ENCODE data around the gene RELA.
"Not testable (repeated sequence)": the region's sequence is repeated elsewhere in the genome, so short reads cannot be mapped to it uniquely, and the experiment has no call there.

The RELA gene

DNA sequence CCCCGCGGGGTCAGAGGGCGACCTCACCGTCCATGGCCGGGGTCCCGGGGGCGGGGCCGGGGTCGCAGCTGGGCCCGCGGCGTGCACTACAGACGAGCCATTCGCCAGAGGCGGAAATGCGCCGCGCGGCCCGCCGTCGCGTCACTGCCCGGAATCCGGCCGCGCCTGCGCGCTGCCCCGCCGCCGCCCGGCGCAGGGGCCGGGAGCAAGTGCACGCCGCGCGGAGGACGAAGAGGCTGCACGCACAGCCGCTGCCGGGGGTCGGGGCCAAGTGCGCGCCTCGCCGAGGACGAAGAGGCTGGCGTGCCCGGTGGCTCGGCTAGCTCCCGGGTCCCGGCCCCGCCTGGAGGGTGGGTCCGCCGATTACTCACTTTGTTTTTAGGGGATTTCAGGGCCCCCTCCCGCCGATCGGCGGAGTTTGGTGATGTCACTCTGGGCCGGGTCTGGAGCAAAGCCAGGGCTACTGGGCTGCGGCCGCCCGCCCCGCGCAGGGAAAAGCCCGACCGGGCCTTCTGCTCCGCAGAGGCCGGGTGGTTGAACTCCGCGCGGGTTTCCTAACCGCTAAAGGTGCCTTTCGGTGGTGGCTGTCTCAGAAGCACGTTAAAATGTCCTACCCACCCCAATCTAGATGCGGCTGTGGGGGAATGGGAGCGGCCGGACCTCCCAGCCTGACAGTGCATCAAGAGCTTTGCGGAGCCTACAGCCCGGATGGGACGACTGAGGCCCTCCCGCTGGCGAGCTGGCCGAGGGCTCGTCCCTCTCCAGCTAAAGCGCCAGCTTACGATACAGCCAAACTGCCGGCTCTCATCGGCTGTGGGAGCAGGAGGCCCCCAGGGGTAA, at the start of gene RELA:
RELA (minus strand) TSS at position 118 of the 840 bp plus-strand sequence; CDS start at position 34, 84 bp downstream.
- DNase-seq, result peak; percentile 95 to 97

DNA sequence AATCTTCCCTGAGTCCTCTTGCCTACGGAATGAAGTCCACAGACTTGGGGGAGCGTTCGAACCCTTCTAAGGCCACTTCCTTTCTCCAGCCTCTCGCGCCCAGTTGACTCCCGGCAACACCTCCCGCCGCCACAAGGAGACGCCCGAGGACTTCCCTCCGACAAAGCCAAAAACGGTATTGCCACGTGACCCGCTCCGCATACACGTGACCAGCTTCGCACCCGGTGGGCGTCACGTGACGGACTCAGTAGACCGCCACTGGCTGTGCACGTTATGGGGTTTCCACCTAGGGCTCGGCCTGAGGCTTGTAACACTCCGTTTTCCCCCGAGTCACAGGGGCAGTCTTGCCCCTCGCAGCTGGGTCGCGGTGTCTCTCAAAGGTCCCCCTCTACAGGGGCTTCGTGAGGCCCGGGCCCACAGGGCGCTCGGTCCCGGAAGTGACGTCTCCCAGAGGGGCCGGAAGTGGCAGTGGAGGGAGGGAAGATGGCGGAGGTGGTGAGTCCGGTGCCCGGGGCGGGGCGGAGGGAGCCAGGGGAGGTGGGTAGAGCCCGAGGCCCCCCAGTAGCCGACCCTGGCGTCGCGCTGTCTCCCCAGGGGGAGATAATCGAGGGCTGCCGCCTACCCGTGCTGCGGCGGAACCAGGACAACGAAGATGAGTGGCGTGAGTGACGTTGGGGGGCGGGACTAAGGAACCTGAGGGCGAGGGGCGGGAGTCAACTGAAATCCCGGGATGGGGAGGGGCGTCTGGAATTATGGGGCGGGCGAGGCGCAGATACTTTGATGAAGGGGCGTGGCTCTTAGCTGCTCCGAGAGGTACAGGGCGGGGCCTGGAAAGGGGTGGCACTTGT, 49.3 kb upstream of the RELA start, which contains the start of gene KAT5:
KAT5 (plus strand) TSS at position 468 of the 848 bp plus-strand sequence; CDS start at position 484, 16 bp downstream.
- DNase-seq, result peak; percentile 97 to 99

DNA sequence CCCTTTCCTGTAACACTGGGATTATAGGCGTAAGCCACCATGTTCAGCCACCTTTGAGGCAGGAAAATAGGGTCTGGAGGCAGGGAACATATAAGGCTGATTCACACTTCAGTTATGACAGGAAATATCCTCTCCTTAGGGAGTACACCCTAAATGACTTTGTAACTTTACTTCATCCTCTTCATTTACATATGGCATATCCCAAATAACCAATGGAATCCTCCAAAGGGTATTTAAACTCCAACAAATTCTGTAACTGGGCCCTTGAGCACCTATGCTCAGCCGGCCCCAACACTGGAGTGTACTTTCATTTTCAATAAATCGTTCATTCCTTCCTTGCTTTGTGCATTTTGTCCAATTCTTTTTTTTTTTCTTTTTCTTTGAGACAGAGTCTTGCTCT, 47.7 kb upstream of the RELA start:
- DNase-seq, result no peak

DNA sequence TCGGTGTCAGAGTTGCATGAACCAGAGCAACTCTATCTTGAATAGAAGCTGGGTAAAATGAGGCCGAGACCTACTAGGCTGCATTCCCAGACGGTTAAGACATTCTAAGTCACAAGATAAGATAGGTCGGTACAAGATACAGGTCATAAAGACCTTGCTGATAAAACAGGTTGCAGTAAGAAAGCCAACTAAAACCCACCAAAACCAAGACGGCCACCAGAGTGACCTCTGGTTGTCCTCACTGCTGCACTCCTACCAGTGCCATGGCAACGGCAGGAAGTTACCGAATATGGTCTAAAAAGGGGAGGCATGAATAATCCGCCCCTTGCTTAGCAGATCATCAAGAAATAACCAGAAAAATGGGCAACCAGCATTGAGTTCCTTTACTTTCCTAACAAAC, 46.9 kb upstream of the RELA start:
- DNase-seq, result no peak

DNA sequence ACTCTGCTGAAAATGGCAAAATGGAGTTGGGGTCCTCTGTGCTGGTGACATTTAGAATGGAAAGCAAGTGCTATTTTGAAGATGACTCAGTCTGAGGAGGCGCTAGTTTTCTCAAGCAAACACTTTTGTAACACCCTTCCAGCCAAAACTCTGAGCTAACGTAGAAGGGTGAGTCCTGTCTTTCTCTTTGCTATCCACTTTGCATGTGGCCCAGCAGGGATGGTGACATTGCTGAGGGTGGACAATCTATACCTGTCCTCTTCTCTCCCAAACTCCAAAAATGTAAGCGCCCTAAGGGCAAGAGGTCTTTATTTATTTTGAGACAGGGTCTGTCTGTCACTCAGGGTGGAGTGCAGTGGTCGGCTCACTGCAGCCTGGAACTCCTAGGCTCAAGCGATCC, 45.7 kb upstream of the RELA start:
- no peak for DNase-seq

DNA sequence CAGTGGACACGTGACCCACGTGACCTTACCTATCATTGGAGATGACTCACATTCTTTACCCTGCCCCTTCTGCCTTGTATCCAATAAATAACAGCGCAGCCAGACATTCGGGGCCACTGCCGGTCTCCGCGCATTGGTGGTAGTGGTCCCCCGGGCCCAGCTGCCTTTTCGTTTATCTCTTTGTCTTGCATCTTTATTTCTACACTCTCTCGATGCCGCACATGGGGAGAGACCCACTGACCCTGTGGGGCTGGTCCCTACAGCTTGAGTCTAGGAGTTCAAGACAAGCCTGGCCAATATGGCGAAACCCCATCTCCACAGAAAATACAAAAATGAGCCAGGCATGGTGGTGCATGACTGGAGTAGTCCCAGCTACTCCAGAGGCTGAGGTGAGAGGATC, 44.3 kb upstream of the RELA start:
- not testable (repeated sequence) for DNase-seq

DNA sequence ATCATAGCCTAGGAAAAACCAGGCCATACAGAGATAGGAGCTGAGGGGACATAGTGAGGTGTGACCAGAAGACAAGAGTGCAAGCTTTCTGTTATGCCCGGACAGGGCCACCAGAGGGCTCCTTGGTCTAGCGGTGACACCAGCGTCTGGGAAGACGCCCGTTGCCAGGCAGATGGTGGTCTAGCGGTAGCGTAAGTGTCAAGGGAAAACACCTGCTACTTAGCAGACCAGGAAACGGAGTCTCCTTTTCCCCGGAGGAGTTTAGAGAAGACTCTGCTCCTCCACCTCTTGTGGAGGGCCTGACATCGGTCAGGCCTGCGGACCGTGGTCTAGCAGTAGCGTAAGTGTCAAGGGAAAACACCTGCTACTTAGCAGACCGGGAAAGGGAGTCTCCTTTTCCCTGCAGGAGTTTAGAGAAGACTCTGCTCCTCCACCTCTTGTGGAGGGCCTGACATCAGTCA, 43.6 kb upstream of the RELA start:
- peak; percentile 39 to 79 for DNase-seq

DNA sequence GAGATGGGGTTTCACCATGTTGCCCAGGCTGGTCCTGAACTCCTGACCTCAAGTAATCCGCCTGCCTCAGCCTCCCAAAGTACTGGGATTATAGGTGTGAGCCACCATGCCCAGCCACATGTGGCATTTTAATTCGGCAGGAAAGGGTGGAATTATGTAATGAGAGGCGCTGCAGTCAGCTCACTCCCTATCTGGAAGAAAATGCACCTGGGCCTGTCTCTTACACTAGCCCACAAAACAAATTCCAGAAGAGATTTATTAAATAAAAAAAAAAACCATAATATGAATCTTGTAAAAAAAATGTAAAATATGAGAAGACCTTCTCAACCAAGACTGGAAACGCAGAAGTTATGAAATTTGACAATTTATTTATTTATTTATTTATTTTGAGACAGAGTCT, 41.1 kb upstream of the RELA start:
- DNase-seq, result no peak

DNA sequence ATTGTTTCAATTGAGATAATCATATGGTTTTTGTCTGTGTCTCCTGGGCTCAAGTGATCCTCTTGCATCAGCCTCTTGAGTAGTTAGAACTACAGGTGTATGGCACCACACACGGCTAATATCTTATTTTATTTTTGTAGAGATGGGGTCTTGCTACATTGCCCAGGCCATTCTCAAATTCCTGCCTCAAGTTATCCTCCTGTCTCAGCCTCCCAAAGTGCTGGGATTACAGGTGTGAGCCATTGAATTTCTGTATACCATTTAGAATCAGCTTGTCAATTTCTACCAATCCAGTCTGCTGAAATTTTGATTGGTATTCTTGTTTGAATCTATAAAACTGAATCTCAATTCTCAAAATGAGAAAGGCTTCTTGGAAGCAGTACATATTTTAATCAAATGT, 39.0 kb upstream of the RELA start:
- DNase-seq, result no peak

DNA sequence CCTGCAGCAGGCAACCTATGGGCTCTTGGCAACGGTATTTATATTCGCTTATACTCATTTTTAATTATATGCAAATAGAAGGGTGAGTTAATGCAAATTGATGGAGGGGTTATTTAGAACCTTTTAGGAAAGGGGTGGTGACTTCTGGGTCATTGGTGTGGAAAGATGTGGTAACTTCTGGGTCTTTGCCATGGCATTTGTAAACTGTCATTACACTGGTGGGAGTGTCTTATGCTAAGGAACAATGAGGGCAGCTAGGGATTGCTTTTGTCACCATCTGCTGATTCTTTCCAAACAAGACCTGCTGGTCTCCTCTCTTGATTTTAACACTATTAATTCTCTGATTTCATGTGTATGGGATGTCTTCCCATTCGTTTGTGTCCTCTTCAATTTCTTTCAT, 37.7 kb upstream of the RELA start:
- DNase-seq, result peak in 1 of 2 experiments; percentile 45

DNA sequence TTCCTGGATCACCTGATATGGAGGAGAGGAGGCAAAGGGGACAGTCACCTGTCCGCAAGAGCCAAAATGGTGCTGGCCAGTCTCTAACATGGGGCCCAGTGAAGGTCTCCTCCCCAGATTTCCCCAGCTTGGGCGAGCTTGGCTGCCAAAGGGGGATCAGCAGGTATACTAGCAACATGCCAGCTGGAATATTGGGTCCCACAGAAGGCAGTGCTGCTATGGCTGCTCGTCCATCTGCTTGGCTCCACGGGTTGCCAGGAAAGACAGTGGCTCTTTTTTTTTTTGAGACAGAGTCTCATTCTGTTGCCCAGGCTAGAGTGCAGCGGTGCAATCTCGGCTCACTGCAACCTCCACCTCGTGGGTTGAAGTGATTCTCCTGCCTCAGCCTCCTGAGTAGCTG, 36.6 kb upstream of the RELA start:
- peak in 1 of 2 experiments; percentile 73 for DNase-seq

DNA sequence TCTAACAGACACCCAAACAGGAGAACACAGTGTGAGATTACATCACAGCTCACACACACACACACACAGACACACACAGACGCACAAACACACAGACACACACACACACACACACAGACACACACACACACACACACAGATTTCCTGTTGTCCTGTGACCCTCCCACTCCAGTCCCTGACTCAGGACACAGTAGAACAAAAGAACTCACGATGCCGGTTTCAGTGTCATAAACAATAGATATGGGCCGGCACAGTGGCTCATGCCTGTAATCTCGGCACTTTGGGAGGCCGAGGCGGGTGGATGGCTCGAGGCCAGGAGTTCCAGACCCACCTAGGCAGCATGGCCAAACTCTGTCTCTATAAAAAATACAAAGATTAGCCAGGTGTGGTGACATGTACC, 35.5 kb upstream of the RELA start:
- no peak for DNase-seq

DNA sequence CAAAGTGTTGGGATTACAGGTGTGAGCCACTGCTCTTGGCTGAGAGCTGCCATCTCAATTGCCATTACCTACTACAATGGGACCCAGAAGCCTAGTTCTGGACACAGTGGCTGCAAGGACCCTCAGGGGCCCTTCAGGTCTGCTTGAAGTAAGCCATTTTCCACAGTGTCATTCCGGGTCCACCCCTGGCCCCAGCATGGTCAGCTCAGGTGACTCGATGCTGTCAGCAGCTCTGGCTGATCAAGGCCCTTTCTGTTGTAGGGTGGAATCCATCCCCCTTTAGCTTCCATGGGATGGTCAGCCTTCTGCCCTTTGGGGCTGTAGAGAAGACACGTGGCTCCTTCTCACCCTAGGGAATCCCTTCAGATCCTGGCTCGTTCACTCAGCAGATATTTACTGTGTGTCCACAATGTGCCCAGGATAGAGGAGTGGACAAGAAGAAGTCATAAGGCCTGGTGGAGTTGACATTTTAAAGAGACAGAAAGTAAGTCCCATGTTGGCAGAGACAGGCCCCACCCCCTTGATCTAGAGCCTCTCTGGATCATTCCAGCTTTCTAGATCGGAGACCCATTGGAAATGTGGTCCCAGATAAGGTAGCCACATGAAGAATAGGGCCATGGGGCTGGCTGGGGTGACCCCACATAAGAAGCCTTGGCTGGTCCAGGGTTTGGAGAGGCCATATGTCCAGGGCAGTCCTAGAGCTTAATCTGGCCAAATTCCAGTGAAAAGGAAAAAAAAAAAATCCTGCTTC, 34.3 kb upstream of the RELA start:
- DNase-seq, result no peak

DNA sequence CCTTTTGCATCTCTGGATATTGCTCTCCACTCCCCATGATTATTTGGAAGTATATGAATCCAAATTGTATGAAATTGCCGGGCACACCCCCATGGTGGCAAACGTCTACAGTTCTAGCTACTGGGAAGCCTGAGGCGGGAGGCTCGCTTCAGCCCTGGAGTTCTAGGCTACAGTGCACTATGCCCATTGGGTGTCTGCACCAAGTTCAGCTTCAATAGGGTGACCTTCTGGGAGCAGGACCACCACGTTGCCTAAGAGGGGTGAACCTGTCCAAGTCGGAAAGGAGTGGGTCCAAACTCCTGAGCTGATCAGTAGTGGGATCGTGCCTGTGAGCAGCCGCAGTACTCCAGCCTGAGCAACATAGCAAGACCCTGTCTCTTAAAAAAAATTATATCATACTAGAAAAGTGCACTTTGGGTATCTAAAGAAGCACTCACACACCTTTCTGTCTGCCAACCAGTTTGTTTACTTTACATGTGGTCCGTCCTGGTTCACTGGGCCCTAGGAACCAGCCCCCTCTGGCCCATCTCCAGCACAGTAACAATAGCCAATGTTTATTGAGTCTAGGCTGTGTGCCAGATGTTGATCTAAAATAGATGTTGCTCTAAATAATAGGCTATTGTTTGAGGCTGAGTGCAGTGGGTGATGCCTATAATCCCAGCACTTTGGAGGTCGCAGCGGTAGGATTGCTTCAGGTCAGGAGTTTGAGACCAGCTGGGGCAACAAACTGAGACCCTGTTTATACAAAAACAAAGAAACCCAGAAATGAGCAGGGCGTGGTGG, 32.9 kb upstream of the RELA start:
- DNase-seq, result no peak

DNA sequence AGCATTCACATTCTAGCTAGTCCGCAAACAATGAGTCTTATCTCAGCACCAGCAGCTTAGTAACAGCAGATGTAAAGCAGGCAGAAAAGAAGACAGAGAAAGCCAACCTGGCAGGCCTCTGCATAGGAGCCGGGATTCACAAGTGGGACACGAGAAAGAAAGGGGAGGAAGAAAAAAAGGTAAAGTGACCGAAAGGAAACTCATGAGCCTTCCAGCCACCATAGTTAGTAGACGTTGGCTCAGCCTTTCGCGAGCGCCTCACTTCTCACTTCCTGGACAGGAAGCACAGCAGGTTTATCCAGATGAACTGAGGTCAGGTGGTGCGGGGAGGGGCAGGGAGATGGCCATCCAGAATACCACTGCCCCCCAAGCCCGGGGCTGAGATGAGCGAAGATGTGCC, 29.7 kb upstream of the RELA start:
- no peak for DNase-seq

DNA sequence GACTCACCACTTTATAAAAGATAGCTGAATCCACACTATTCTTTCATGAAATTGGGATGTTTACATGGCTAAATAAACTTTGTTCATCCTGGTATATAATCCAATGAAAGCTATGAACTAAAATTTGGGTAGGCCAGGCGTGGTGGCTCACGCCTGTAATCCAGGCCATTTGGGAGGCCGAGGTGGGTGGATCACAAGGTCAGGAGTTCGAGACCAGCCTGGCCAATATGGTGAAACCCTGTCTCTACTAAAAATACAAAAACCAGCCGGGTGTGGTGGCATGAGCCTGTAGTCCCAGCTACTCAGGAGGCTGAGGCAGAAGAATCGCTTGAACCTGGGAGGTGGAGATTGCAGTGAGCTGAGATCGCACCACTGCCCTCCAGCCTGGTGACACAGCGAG, 29.1 kb upstream of the RELA start:
- not testable (repeated sequence) for DNase-seq

DNA sequence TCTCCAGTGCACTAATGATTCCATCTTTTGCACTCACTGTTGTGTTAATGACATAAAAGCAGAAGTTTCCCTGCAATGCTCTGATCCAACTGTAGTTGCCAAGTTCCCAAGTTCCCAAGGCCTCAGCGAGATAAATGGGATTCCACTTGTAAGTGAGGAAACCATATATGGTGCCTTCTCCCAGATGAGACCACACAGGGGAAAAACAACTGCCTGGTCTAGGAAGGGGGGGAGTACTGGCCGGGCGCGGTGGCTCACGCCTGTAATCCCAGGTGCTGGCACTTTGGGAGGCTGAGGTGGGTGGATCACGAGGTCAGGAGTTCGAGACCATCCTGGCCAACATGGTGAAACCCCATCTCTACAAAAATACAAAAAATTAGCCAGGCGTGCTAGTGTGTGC, 23.3 kb upstream of the RELA start:
- DNase-seq, result no peak

DNA sequence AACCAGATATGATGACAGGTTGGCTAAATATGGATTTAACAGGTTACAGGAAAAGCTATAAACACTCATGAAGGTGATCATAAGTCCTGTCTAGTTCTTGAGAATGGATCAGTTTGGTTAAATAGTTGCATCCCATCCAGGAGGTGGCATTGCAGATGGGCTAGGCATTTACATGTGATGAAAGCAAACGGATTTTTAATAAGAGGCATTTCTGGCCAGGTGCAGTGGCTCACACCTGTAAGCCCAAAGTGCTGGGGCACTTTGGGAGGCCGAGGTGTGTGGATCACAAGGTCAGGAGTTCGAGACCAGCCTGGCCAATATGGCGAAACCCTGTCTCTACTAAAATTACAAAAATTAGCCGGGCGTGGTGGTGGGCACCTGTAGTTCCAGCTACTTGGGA, 20.8 kb upstream of the RELA start:
- DNase-seq, result not testable (repeated sequence)

DNA sequence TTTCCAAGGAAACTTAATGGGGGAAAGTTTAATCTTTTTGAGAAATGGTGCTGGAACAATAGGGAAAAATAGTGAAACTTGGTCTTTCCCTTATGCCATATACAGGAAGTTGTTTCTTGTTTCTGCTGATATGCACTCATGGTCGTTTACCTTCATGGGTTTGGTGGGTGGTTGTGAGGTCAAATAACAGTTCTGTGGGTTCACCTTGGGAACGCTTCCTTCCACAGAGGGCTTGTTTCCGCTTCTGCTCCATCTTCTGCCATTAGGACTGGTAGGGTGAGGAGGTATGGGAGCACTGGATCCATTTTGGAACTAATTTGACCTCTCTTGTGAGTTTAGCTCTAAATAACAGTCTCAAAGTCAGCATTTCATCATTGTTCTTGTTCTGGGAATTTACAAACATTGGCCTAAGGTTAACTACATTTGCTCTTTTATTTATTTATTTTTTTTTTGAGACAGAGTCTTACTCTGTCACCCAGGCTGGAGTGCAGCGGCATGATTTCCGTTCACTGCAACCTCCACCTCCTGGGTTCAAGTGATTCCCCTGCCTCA, 17.6 kb upstream of the RELA start:
- DNase-seq, result no peak

DNA sequence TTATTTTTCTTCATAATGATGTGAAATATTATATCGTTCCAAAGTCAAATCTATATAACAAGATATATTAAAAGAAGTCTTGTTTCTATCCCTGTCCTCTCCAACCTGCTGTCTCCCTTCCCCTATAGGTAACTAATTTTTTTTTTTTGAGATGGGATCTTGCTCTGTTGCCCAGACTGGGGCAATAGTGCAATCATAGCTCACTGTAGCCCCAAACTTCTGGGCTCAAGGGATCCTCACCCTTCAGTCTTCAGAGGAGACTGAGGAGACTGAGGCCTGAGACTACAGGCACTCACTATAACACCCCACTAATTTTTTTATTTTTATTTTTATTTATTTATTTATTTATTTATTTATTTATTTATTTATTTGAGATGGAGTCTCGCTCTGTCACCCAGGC, 10.3 kb upstream of the RELA start:
- no peak for DNase-seq

DNA sequence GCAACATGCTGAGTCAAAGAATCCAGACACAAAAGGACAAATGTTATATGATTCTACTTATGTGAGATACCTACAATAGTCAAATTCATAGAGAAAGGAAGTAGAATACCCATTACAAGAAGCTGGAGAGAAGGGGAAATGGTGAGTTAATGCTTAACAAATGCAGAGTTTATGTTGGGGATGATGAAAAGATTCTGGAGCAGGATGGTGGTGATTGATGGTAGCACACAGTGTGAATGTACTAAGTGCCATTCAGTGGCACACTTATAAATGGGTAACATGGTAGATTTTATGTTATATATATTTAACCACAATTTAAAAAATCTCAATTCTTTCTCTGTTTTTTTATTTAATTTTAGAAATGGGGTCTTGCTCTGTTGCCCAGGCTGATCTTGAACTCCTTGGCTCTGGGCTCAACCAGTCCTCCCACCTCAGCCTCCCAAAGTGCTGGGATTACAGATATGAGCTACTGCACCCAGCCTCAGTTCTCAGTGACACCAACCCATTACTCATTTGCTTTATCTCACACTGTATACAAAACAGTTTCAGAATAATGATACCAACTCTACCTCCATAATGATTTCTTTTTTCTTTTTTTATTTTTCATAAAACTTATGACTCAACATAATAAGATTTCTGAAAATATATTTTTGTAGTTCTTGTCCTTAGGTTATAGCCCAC, 9.6 kb upstream of the RELA start:
- no peak for DNase-seq

Data from NCI-H446 (cell line).